ENCODE data around the gene ANKRD24. TPM values are rescaled to one million over a fixed set of nuclear protein-coding genes. Genes with fewer than 3 reads are reported as not detected.

Gene ANKRD24
- total RNA-seq, 1 experiment from 2014 or later, result 2.4 TPM

DNA sequence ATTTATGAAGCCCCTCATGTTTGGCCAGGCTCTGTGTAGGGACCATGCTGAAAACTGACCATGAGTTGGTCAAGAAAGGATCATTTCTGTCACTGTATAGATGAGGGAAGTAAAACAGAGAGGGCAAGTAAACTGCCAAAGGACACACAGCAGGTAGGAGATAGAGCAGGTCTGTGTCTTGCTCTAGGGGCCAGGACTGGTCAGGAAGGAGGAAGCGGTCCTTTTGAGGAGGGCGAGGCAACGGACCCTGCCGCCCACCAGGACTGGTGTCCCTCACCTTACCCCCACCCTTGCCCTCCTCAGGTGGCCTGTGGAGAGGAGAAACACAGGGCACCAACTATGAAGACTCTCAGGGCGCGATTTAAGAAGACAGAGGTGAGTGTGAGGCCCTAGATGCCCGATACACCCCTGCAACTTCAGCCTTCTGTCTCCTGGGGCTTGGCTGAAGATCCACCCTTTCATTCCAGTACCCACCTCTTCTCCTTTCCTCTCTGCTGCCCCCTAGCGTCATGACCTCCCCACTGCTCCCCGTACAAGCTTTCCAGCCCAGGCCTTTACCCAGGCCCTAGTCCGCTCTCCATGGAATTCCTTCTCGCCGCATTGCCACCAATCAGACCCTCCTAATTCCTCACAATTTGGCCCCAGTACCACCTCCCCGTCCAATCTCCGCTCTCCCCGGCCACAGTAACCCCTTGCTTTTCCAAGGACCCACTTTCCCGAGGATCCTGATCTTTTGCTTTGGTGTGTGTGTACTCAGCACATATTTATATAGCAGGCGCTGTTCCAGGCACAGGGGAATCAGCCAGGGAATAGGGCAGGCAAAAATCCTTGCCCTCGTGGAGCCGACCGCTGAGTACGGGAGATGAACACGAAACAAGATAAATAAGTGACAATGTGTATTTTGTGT lies 3.9 kb downstream of the ANKRD24 start:
- H3K4ac ChIP-seq (ENCODE audit: low read depth, low read length), result no peak overlapping the region
- no peaks in the 10 kb centered on the region for H3K79me2 ChIP-seq (ENCODE audit: insufficient read depth, low read length)
- H2BK20ac ChIP-seq (ENCODE audit: low read depth, low read length, poor library complexity, severe bottlenecking), result no peak overlapping the region
- no peak overlapping the region for H2BK5ac ChIP-seq (ENCODE audit: insufficient read length, low read length)
- Mint-ChIP-seq H3K4me3 (peak overlapping the region in 1 of 2 experiments; percentile 12; a peak in 2 of 5 replicates), H3K27me3 (ENCODE audit: low read depth) (peaks cover 8% of the 10 kb centered on the region), H3K4me1 (peaks cover 11 to 32% of the 10 kb centered on the region in 2 experiments), H3K36me3 (ENCODE audit: insufficient read depth in 1 of 3, low read depth in 3 of 3) (no peaks in the 10 kb centered on the region), H3K9me3 (no peaks in the 10 kb centered on the region; a peak in 1 of 5 replicates), H3K27ac (no peak overlapping the region; a peak in 1 of 7 replicates)
- DNase-seq, result peak; percentile 93
- peaks cover 6% of the 10 kb centered on the region for H3K23me2 ChIP-seq (ENCODE audit: insufficient read length, low read depth, low read length, poor library complexity, severe bottlenecking)
- no peak overlapping the region for H4K5ac ChIP-seq (ENCODE audit: insufficient read length, low read depth, low read length)
- no peak overlapping the region for H3K9ac ChIP-seq (ENCODE audit: extremely low read depth, insufficient read length, low read length)
- no peaks in the 10 kb centered on the region for H4K20me1 ChIP-seq (ENCODE audit: control insufficient read depth, insufficient read depth, insufficient read length)
- no peak overlapping the region for H2AK5ac ChIP-seq (ENCODE audit: insufficient read length, low read length)
- H4K91ac ChIP-seq (ENCODE audit: insufficient read length, low read depth, low read length), result no peak overlapping the region
- H2AFZ ChIP-seq (ENCODE audit: low read length), result peak overlapping the region; percentile 23
- no peak overlapping the region for H3K18ac ChIP-seq (ENCODE audit: insufficient read length, low read depth, low read length)
- no peak overlapping the region for H2BK120ac ChIP-seq (ENCODE audit: low read depth, low read length, poor library complexity, severe bottlenecking)
- no peak overlapping the region for H2BK12ac ChIP-seq (ENCODE audit: insufficient read length, low read depth, low read length)
- no peak overlapping the region for H3K27ac ChIP-seq (ENCODE audit: insufficient read length, low read depth, low read length)
- H3T11ph ChIP-seq (ENCODE audit: low read length), result no peak overlapping the region
- H2BK15ac ChIP-seq (ENCODE audit: low read depth, low read length), result no peak overlapping the region
- no CpG with 5 or more reads among the region's 22 CpGs for WGBS (ENCODE audit: extremely low coverage, insufficient read length, low lambda C conversion rate)
- H3K4me1 ChIP-seq (ENCODE audit: insufficient read depth, low read length), result no peaks in the 10 kb centered on the region
- H3K4me2 ChIP-seq (ENCODE audit: insufficient read depth, insufficient read length, low read length), result no peak overlapping the region
- no peak overlapping the region for H3K56ac ChIP-seq (ENCODE audit: insufficient read length, low read depth, low read length)
- TF ChIP-seq, protein P1, sequence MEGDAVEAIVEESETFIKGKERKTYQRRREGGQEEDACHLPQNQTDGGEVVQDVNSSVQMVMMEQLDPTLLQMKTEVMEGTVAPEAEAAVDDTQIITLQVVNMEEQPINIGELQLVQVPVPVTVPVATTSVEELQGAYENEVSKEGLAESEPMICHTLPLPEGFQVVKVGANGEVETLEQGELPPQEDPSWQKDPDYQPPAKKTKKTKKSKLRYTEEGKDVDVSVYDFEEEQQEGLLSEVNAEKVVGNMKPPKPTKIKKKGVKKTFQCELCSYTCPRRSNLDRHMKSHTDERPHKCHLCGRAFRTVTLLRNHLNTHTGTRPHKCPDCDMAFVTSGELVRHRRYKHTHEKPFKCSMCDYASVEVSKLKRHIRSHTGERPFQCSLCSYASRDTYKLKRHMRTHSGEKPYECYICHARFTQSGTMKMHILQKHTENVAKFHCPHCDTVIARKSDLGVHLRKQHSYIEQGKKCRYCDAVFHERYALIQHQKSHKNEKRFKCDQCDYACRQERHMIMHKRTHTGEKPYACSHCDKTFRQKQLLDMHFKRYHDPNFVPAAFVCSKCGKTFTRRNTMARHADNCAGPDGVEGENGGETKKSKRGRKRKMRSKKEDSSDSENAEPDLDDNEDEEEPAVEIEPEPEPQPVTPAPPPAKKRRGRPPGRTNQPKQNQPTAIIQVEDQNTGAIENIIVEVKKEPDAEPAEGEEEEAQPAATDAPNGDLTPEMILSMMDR (conservative IDR thresholded peaks at IDR 0.05), result peak; percentile 91
- H3K79me1 ChIP-seq (ENCODE audit: insufficient read depth, low read depth, low read length, poor library complexity, severe bottlenecking), result no peaks in the 10 kb centered on the region
- H3K23ac ChIP-seq (ENCODE audit: insufficient read length, low read depth, low read length), result no peak overlapping the region
- H3K14ac ChIP-seq (ENCODE audit: insufficient read depth, low read length), result no peak overlapping the region
- H3K9me3 ChIP-seq (ENCODE audit: control insufficient read depth, low read depth, low read length), result no peaks in the 10 kb centered on the region
- no peaks in the 10 kb centered on the region for H3K27me3 ChIP-seq (ENCODE audit: insufficient read depth, low read length)
- H4K8ac ChIP-seq (replicated peaks; ENCODE audit: insufficient read length, low read depth, low read length), result no peak overlapping the region

Data from H9 (cell line).